Uterus (tissue), 4 donors: ENCODE data around the gene ABCC8. TPM values are rescaled to one million over a fixed set of nuclear protein-coding genes. Genes with fewer than 3 reads are reported as not detected.

Source experiments
- DNase-seq, 2 donors: peaks; one replicate each; pipeline ENCODE4 v3.0.0-alpha.2; 2019 to 2020
- H3K27ac ChIP-seq, 2 donors: fragments of 200-600 bp; sonication (generic); 1 replicate in 1 of 2; 2 replicates in 1 of 2; pipeline ENCODE4 v1.5.1; 2016 to 2018
- H3K27me3 ChIP-seq, 2 donors: fragments of 200-600 bp; sonication (generic); one replicate each; pipeline ENCODE4 v1.5.1; 2018 to 2019; ENCODE audit warnings: control low read depth in 1 of 2
- H3K36me3 ChIP-seq, 2 donors: fragments of 200-600 bp; sonication (generic); one replicate each; pipeline ENCODE4 v1.5.1; 2019; ENCODE audit warnings: control low read depth in 1 of 2
- H3K4me1 ChIP-seq, 2 donors: fragments of 200-600 bp; sonication (generic); one replicate each; pipeline ENCODE4 v1.5.1; 2018 to 2019; ENCODE audit warnings: control low read depth in 1 of 2
- H3K4me3 ChIP-seq, 2 donors: fragments of 200-600 bp; sonication (generic); 1 replicate in 1 of 2; 2 replicates in 1 of 2; pipeline ENCODE4 v1.5.1; 2018 to 2019; ENCODE audit warnings: mild to moderate bottlenecking in 1 of 2
- H3K9me3 ChIP-seq, 2 donors: fragments of 200-600 bp; sonication (generic); one replicate each; pipeline ENCODE4 v1.5.1; 2019; ENCODE audit warnings: control low read depth in 1 of 2
- POLR2A ChIP-seq, 2 donors: fragments of 450-650 bp; IDR thresholded peaks; one replicate each; pipeline ENCODE4 v1.6.1; 2016; ENCODE audit warnings: antibody characterized with exemption in 2 of 2, mild to moderate bottlenecking in 1 of 2, moderate library complexity in 1 of 2
- intact Hi-C: fragments of 100-400 bp; cut with DNase I; formaldehyde crosslinking; loops from one replicate; pipeline ENCODE4 v1.15.1; 2023; ENCODE audit warnings: low total_unique reads
- total RNA-seq, 4 donors: library from RNA; depleted of rRNA in 3 of 4; stranded (reverse); fragments of >200 nt in 3 of 4; gene quantifications; one replicate each; pipeline versions ENCODE4 v1.1.0 to v1.2.4, GENCODE V29; 2014 to 2023
- TF ChIP-seq, protein P1 (sequence below), 4 experiments: fragments of 200-600 bp in 2 of 4; fragments of 450-650 bp in 2 of 4; sonication (generic) in 2 of 4; IDR thresholded peaks; one replicate each; pipeline ENCODE4 v1.5.1; 2016 to 2019; ENCODE audit warnings: antibody characterized with exemption in 4 of 4, mild to moderate bottlenecking in 2 of 4, moderate library complexity in 1 of 4
- donor health status: DM: yes; HTN: yes; CAD: no.

The ABCC8 gene
- total RNA-seq, 4 donors from 2014 or later, result under 0.01 to 5.5 (median 1.9) TPM; not detected in 1

DNA sequence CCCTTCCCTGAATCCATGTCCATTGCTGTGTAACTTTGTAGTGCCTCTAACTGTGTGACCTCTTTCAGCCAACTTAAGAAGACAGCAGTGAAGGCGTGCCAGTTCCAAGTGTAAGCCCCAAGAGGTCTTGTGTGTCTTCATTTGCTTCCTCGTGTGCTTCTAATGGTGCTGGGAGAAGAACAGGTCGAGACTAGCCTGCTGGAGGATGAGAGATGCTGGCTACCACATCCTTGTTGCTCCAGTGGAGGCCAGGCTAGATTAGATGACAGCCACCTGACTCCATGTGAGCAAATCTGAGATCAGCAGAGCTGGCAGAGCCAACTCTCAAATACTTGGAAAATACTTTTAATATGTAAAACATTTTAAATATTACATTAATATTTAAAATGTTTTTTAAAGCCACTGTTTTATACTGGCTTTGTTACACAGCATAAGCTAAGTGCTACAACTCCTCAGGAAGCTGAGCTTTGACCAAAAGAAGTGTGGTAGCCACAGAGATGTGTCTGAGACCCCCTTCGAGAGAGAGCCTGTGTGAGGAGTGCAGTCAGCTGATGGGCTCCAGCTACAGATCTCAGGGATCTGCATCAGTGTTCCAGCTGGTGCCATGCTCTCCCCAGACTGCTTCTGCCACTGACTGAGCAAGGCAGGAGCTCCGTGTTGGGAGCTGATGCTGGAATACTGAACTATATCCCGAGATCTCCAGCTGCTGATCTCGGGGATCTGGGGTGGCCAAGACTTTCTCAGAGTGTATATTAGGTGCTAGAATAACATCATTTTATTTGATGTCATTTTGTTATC is 97.1 kb downstream of the ABCC8 start:
- H3K4me3 ChIP-seq, result no peak overlapping the region
- no peak overlapping the region for H3K27ac ChIP-seq
- no peaks in the 10 kb centered on the region for H3K4me1 ChIP-seq
- no peak for TF ChIP-seq POLR2A (IDR thresholded peaks at IDR 0.05)
- TF ChIP-seq, protein P1, sequence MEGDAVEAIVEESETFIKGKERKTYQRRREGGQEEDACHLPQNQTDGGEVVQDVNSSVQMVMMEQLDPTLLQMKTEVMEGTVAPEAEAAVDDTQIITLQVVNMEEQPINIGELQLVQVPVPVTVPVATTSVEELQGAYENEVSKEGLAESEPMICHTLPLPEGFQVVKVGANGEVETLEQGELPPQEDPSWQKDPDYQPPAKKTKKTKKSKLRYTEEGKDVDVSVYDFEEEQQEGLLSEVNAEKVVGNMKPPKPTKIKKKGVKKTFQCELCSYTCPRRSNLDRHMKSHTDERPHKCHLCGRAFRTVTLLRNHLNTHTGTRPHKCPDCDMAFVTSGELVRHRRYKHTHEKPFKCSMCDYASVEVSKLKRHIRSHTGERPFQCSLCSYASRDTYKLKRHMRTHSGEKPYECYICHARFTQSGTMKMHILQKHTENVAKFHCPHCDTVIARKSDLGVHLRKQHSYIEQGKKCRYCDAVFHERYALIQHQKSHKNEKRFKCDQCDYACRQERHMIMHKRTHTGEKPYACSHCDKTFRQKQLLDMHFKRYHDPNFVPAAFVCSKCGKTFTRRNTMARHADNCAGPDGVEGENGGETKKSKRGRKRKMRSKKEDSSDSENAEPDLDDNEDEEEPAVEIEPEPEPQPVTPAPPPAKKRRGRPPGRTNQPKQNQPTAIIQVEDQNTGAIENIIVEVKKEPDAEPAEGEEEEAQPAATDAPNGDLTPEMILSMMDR (IDR thresholded peaks at IDR 0.05), result no peak
- intact Hi-C loops, result loop anchor here (5.0 kb wide), 1 partner anchor 128 kb away; no protein-coding TSS in a partner anchor
- no peaks in the 10 kb centered on the region for H3K36me3 ChIP-seq
- no peak for DNase-seq
- H3K27me3 ChIP-seq, result no peaks in the 10 kb centered on the region
- H3K9me3 ChIP-seq, result no peaks in the 10 kb centered on the region

DNA sequence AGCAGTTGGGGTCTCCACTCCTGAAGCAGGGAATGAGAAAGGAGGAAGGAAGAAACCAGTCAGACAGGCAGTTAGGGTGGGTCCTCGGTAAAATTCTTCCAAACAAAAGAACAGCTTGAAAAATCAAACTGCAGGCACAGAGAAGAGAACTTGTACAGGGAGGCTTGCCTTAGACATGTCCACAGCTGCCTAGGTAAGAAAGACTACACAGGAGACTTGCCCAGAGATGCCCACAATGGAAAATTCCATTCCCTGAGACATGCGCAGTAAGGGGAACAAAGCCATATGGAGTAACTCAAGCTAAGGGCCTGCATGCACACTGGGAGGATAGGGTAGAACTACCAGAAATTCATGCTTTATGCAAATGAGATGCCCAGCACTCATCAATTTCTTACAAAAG is 98.0 kb downstream of the ABCC8 start:
- DNase-seq, result no peak
- no peaks in the 10 kb centered on the region for H3K9me3 ChIP-seq
- H3K27me3 ChIP-seq, result no peaks in the 10 kb centered on the region
- no peaks in the 10 kb centered on the region for H3K4me1 ChIP-seq
- no peak for TF ChIP-seq POLR2A (IDR thresholded peaks at IDR 0.05)
- TF ChIP-seq, protein P1 (IDR thresholded peaks at IDR 0.05), result no peak
- H3K27ac ChIP-seq, result no peak overlapping the region
- no peaks in the 10 kb centered on the region for H3K36me3 ChIP-seq
- intact Hi-C loops, result no loop called here
- H3K4me3 ChIP-seq, result no peak overlapping the region

DNA sequence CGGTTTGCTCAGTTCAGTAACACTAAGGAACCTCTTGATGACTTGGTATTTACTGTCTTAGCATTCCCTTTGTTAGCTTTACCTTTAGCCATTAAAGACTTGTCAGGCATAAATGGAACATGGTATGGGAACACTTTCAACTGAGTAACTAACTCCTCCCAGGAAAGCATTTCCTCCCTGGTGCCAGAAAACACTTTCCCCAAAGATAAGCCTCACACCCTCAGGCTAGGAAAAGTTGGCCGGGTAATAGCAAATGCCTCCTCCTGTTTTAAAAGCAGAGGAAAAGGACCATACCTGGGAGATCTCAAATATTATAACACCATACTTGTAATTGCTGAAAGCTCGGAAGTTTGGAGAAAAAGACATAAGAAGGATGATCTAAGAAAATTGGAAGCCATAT is 100.2 kb downstream of the ABCC8 start:
- no peaks in the 10 kb centered on the region for H3K27me3 ChIP-seq
- H3K27ac ChIP-seq, result no peak overlapping the region
- no peak for TF ChIP-seq POLR2A (IDR thresholded peaks at IDR 0.05)
- TF ChIP-seq, protein P1 (IDR thresholded peaks at IDR 0.05), result no peak
- H3K4me3 ChIP-seq, result no peak overlapping the region
- H3K4me1 ChIP-seq, result no peaks in the 10 kb centered on the region
- no peak for DNase-seq
- no peaks in the 10 kb centered on the region for H3K36me3 ChIP-seq
- intact Hi-C loops, result no loop called here
- peaks cover 0 to 14% of the 10 kb centered on the region in 2 donors for H3K9me3 ChIP-seq

DNA sequence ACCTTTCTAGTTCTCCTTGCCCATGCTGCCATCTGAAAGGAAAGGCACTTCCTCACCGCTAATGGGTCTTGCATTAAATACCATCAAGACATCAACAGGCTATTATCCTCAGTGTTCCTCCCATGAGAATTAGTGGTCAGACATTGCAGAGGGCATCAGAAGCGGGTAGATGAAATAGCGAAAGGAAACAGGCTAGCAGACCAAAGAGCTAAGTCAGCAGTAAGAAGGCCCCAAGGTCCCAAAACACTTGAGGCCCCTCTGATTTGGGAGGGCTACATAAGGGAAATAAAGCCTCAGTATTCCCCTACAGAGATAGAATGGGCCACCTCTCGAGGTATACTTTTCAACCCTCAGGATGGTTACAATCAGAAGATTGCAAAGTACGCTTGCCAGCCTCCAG is 101.1 kb downstream of the ABCC8 start:
- intact Hi-C loops, result no loop called here
- H3K4me1 ChIP-seq, result no peaks in the 10 kb centered on the region
- TF ChIP-seq, protein P1 (IDR thresholded peaks at IDR 0.05), result no peak
- no peak for TF ChIP-seq POLR2A (IDR thresholded peaks at IDR 0.05)
- DNase-seq, result no peak
- H3K27ac ChIP-seq, result no peak overlapping the region
- no peaks in the 10 kb centered on the region for H3K36me3 ChIP-seq
- peaks cover 0 to 24% of the 10 kb centered on the region in 2 donors for H3K9me3 ChIP-seq
- no peak overlapping the region for H3K4me3 ChIP-seq
- no peaks in the 10 kb centered on the region for H3K27me3 ChIP-seq

DNA sequence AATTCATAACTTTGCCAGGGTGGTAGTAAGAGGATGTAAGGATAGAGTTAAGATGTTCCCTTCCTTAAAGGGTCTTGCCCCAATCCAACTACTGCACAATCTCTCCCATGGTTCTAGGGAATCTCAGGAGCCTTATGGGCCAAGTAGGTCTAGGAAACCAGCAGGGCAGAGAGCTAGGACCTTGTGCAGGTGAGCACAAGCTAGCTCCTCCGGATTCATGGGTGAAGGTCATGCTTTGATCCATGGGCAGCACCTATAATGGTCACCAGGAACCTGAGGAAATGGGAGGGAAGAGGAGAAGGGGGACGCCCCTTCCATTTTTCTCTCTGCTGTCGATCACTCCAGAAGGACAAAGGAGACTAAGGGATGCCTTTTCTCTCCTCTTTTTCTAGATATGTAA is 105.0 kb downstream of the ABCC8 start:
- no peaks in the 10 kb centered on the region for H3K4me1 ChIP-seq
- no peak for TF ChIP-seq POLR2A (IDR thresholded peaks at IDR 0.05)
- TF ChIP-seq, protein P1 (IDR thresholded peaks at IDR 0.05), result no peak
- intact Hi-C loops, result no loop called here
- DNase-seq, result no peak
- H3K27ac ChIP-seq, result no peak overlapping the region
- H3K9me3 ChIP-seq, result peaks cover 0 to 33% of the 10 kb centered on the region in 2 donors
- H3K27me3 ChIP-seq, result no peaks in the 10 kb centered on the region
- no peak overlapping the region for H3K4me3 ChIP-seq
- H3K36me3 ChIP-seq, result no peaks in the 10 kb centered on the region
